ENCODE measurements around the gene CCDC85C.

DNA sequence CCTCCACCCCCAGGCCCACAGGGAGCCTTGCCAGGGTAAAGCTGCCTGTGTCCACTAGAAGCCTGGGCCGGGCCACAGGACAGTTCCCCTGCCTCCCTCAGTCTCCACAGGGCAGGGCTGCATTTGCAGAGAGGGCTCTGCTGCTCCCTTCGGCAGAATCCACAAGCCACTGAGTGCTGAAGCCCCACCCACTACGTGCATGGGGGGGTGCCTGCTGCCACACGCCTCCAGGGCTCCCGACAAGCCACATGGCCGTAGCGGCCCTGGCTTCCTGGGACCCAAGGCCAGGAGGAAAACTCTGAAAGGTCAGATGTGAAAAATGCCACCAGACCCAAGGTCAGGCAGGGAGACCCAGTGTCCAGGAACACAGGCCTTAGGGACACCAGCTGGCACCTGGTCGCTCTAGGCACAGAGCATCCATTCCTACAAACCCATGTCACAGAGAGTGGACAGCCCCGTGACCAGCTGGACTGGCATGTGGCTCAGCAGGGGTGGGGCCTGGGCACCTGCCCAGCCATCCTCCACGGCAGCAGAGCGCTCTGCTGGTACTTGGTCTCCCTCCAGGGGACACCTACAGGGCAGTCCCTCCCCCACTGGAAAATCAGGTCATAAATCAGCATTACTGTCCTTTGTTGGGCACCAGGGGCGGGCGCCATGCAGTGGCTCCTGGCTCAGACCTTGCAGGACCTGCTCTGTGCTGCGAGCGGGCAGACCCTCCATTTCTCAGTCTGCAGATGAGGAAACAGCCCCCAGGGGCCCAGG is 42.9 kb downstream of the CCDC85C start:
- TF ChIP-seq AFF4 (CRISPR knock-in tag; IDR thresholded peaks at IDR 0.05; ENCODE audit: borderline replicate concordance) (no peak), CBFB (CRISPR knock-in tag; IDR thresholded peaks at IDR 0.05; ENCODE audit: low read depth) (no peak), OVOL2 (CRISPR knock-in tag; IDR thresholded peaks at IDR 0.05; ENCODE audit: borderline replicate concordance) (no peak), SP1 (CRISPR knock-in tag; conservative IDR thresholded peaks at IDR 0.05) (no peak)
- TF ChIP-seq, protein P1, sequence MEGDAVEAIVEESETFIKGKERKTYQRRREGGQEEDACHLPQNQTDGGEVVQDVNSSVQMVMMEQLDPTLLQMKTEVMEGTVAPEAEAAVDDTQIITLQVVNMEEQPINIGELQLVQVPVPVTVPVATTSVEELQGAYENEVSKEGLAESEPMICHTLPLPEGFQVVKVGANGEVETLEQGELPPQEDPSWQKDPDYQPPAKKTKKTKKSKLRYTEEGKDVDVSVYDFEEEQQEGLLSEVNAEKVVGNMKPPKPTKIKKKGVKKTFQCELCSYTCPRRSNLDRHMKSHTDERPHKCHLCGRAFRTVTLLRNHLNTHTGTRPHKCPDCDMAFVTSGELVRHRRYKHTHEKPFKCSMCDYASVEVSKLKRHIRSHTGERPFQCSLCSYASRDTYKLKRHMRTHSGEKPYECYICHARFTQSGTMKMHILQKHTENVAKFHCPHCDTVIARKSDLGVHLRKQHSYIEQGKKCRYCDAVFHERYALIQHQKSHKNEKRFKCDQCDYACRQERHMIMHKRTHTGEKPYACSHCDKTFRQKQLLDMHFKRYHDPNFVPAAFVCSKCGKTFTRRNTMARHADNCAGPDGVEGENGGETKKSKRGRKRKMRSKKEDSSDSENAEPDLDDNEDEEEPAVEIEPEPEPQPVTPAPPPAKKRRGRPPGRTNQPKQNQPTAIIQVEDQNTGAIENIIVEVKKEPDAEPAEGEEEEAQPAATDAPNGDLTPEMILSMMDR (IDR thresholded peaks at IDR 0.05), result no peak
- TF ChIP-seq, protein P2, sequence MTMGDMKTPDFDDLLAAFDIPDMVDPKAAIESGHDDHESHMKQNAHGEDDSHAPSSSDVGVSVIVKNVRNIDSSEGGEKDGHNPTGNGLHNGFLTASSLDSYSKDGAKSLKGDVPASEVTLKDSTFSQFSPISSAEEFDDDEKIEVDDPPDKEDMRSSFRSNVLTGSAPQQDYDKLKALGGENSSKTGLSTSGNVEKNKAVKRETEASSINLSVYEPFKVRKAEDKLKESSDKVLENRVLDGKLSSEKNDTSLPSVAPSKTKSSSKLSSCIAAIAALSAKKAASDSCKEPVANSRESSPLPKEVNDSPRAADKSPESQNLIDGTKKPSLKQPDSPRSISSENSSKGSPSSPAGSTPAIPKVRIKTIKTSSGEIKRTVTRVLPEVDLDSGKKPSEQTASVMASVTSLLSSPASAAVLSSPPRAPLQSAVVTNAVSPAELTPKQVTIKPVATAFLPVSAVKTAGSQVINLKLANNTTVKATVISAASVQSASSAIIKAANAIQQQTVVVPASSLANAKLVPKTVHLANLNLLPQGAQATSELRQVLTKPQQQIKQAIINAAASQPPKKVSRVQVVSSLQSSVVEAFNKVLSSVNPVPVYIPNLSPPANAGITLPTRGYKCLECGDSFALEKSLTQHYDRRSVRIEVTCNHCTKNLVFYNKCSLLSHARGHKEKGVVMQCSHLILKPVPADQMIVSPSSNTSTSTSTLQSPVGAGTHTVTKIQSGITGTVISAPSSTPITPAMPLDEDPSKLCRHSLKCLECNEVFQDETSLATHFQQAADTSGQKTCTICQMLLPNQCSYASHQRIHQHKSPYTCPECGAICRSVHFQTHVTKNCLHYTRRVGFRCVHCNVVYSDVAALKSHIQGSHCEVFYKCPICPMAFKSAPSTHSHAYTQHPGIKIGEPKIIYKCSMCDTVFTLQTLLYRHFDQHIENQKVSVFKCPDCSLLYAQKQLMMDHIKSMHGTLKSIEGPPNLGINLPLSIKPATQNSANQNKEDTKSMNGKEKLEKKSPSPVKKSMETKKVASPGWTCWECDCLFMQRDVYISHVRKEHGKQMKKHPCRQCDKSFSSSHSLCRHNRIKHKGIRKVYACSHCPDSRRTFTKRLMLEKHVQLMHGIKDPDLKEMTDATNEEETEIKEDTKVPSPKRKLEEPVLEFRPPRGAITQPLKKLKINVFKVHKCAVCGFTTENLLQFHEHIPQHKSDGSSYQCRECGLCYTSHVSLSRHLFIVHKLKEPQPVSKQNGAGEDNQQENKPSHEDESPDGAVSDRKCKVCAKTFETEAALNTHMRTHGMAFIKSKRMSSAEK (CRISPR knock-in tag; IDR thresholded peaks at IDR 0.05; ENCODE audit: borderline replicate concordance), result no peak
